Esophagus squamous epithelium (tissue), 4 donors: ENCODE data around the gene SPATS2L.

ENCODE experiments used
- CTCF ChIP-seq, 6 experiments: fragments of 450-650 bp in 4 of 6; fragments of 200-600 bp in 2 of 6; sonication (generic) in 2 of 6; IDR thresholded peaks; one replicate each; pipeline ENCODE4 v1.5.1; 2016 to 2019; ENCODE audit warnings: antibody characterized with exemption in 6 of 6, mild to moderate bottlenecking in 4 of 6, moderate library complexity in 4 of 6
- POLR2A ChIP-seq, 4 donors: fragments of 450-650 bp; IDR thresholded peaks; one replicate each; pipeline ENCODE4 v1.6.1; 2017; ENCODE audit warnings: antibody characterized with exemption in 4 of 4, mild to moderate bottlenecking in 4 of 4, moderate library complexity in 3 of 4

GRCh38 chr2:200301953-200302858 lies 4.3 kb upstream of the SPATS2L start:
- TF ChIP-seq CTCF (IDR thresholded peaks at IDR 0.05) (no peak), POLR2A (IDR thresholded peaks at IDR 0.05) (no peak)
